GM23248 (cell line): Measurements from ENCODE around the gene SMARCD3. TPM values are rescaled to one million over a fixed set of nuclear protein-coding genes. Genes with fewer than 3 reads are reported as not detected.

Experiments used
- DNase-seq: peaks from one replicate; pipeline ENCODE4 v3.0.0-alpha.2; 2015
- H2AFZ ChIP-seq: fragments of 200-600 bp; sonication (generic); 2 replicates; pipeline ENCODE4 v1.6.1; 2016; ENCODE audit warnings: antibody characterized with exemption
- H3F3A ChIP-seq: fragments of 200-600 bp; sonication (generic); 2 replicates; pipeline ENCODE4 v1.6.1; 2016; ENCODE audit warnings: mild to moderate bottlenecking, antibody characterized with exemption, mixed run types; ENCODE audit not compliant: insufficient read depth
- H3K27ac ChIP-seq: fragments of 200-600 bp; sonication (generic); 2 replicates; pipeline ENCODE4 v1.5.1; 2016; ENCODE audit warnings: mild to moderate bottlenecking
- H3K27me3 ChIP-seq: fragments of 200-600 bp; sonication (generic); replicated peaks from 2 replicates; pipeline ENCODE4 v1.6.1; 2016; ENCODE audit warnings: mild to moderate bottlenecking; ENCODE audit not compliant: insufficient read depth
- H3K36me3 ChIP-seq: fragments of 200-600 bp; sonication (generic); 2 replicates; pipeline ENCODE4 v1.6.1; 2016; ENCODE audit warnings: low read depth, mild to moderate bottlenecking
- H3K4me1 ChIP-seq: fragments of 200-600 bp; sonication (generic); 2 replicates; pipeline ENCODE4 v1.6.1; 2016; ENCODE audit warnings: mild to moderate bottlenecking; ENCODE audit not compliant: insufficient read depth
- H3K4me2 ChIP-seq: fragments of 200-600 bp; sonication (generic); one replicate; pipeline ENCODE4 v1.6.1; 2016; ENCODE audit warnings: mild to moderate bottlenecking; ENCODE audit not compliant: unreplicated experiment
- H3K4me3 ChIP-seq: fragments of 200-600 bp; sonication (generic); 2 replicates; pipeline ENCODE4 v1.5.1; 2016; ENCODE audit warnings: mild to moderate bottlenecking
- H3K79me2 ChIP-seq: fragments of 200-600 bp; sonication (generic); 2 replicates; pipeline ENCODE4 v1.6.1; 2016; ENCODE audit warnings: mild to moderate bottlenecking; ENCODE audit not compliant: insufficient read depth
- H3K9ac ChIP-seq: fragments of 200-600 bp; sonication (generic); 2 replicates; pipeline ENCODE4 v1.6.1; 2016; ENCODE audit warnings: mild to moderate bottlenecking
- H3K9me2 ChIP-seq: fragments of 200-600 bp; sonication (generic); 2 replicates; pipeline ENCODE4 v1.6.1; 2016; ENCODE audit warnings: mixed run types, mild to moderate bottlenecking, moderate library complexity; ENCODE audit not compliant: insufficient read depth
- H3K9me3 ChIP-seq: fragments of 200-600 bp; sonication (generic); one replicate; pipeline ENCODE4 v1.6.1; 2017; ENCODE audit warnings: low read depth
- H4K20me1 ChIP-seq: fragments of 200-600 bp; sonication (generic); 2 replicates; pipeline ENCODE4 v1.6.0; 2016; ENCODE audit not compliant: insufficient read depth
- EZH2 ChIP-seq: fragments of 200-600 bp; sonication (generic); IDR thresholded peaks from 2 replicates; pipeline ENCODE4 v1.6.1; 2018; ENCODE audit warnings: antibody characterized with exemption, mild to moderate bottlenecking; ENCODE audit not compliant: insufficient read depth, poor library complexity, severe bottlenecking
- EZH2phosphoT487 ChIP-seq: fragments of 200-600 bp; sonication (generic); IDR thresholded peaks from 2 replicates; pipeline ENCODE4 v1.6.1; 2018; ENCODE audit warnings: antibody characterized with exemption, moderate library complexity, mild to moderate bottlenecking, low read depth; ENCODE audit not compliant: insufficient read depth
- WGBS, 2 experiments: methylation state at CpG; one replicate each; pipeline ENCODE4 v1.1.6; 2015 to 2017; ENCODE audit warnings: low lambda C conversion rate in 2 of 2, low coverage in 1 of 2; ENCODE audit errors: missing lambda C conversion rate in 2 of 2; 5-methylcytosine and 5-hydroxymethylcytosine counted together
- in situ Hi-C: fragments of 300-500 bp; cut with MboI; formaldehyde crosslinking; loops from 2 replicates; pipeline ENCODE4 v1.15.0; 2020
- polyA plus RNA-seq: library from polyadenylated mRNA; unstranded; fragments of >200 nt; fragmentation: Nextera tagmentation; extraction: Ambion mirVana; gene quantifications from 2 replicates; pipeline ENCODE4 v1.2.1, GENCODE V29; 2016
- total RNA-seq: library from RNA; depleted of rRNA; stranded (reverse); fragments of >200 nt; shearing (Covaris generic); gene quantifications from 2 replicates; pipeline ENCODE4 v1.2.3, GENCODE V29; 2014

SMARCD3 gene
- total and polyA plus RNA-seq, 2 experiments from 2014 or later, result 22.4 to 32.2 TPM

GRCh38 chr7:151202836-151203235 lies 45.7 kb downstream of the SMARCD3 start:
- no peaks in the 10 kb centered on the region for H3K9me2 ChIP-seq
- H4K20me1 ChIP-seq, result no peaks in the 10 kb centered on the region
- no peak overlapping the region for H2AFZ ChIP-seq
- H3K9ac ChIP-seq, result no peak overlapping the region
- H3K27ac ChIP-seq, result no peak overlapping the region
- WGBS, 2 experiments, result 87 to 90% methylated on average over 9 of the region's 9 CpGs
- no peaks in the 10 kb centered on the region for H3K79me2 ChIP-seq
- no peaks in the 10 kb centered on the region for H3F3A ChIP-seq
- H3K36me3 ChIP-seq, result no peaks in the 10 kb centered on the region
- in situ Hi-C loops, result no loop called here
- H3K4me1 ChIP-seq, result no peaks in the 10 kb centered on the region
- TF ChIP-seq EZH2 (no peak), EZH2phosphoT487 (no peak)
- H3K9me3 ChIP-seq, result no peaks in the 10 kb centered on the region
- no peak for DNase-seq
- no peak overlapping the region for H3K4me2 ChIP-seq
- H3K27me3 ChIP-seq, result peaks cover 31% of the 10 kb centered on the region
- H3K4me3 ChIP-seq, result no peak overlapping the region

DNA sequence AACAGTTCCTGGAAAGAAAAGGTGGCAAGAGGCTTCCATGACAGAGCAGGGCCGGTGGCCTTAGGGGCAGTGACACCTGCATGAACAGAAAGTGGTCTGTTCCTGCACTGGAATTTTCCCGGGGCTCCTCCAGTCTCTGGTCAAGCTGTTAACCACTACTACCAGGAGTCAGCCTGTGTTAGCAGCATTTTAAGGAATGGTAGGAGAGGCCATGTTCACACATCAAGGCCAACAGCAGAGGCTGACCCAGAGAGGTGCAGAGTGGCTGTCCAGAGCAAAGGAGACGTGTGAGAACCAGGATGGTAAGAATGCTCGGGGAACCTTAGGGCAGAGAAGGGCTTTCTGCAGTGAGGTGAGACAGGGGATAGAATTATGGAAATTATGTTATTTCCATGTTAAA lies 46.7 kb downstream of the SMARCD3 start:
- Histone ChIP-seq H3K4me3 (no peak overlapping the region), H3F3A (no peaks in the 10 kb centered on the region), H3K9me2 (no peaks in the 10 kb centered on the region), H3K9me3 (no peaks in the 10 kb centered on the region), H3K79me2 (no peaks in the 10 kb centered on the region), H2AFZ (no peak overlapping the region), H3K27me3 (peaks cover 36% of the 10 kb centered on the region), H3K27ac (no peak overlapping the region), H4K20me1 (no peaks in the 10 kb centered on the region), H3K4me2 (no peak overlapping the region), H3K4me1 (no peaks in the 10 kb centered on the region), H3K36me3 (no peaks in the 10 kb centered on the region), H3K9ac (no peak overlapping the region)
- TF ChIP-seq EZH2 (no peak), EZH2phosphoT487 (no peak)
- in situ Hi-C loops, result no loop called here
- WGBS, 2 experiments, result 63 to 69% methylated on average over 3 to 4 of the region's 4 CpGs
- no peak for DNase-seq

GRCh38 chr7:151201344-151201743 lies 47.1 kb downstream of the SMARCD3 start:
- H3K4me1 ChIP-seq, result no peaks in the 10 kb centered on the region
- in situ Hi-C loops, result no loop called here
- H3K27ac ChIP-seq, result no peak overlapping the region
- no peaks in the 10 kb centered on the region for H3F3A ChIP-seq
- no peak overlapping the region for H2AFZ ChIP-seq
- H3K79me2 ChIP-seq, result no peaks in the 10 kb centered on the region
- H3K36me3 ChIP-seq, result no peaks in the 10 kb centered on the region
- H3K27me3 ChIP-seq, result peaks cover 40% of the 10 kb centered on the region
- H3K4me3 ChIP-seq, result no peak overlapping the region
- no peaks in the 10 kb centered on the region for H4K20me1 ChIP-seq
- WGBS, 2 experiments, result 35 to 41% methylated on average over 3 of the region's 3 CpGs
- no peak overlapping the region for H3K4me2 ChIP-seq
- no peaks in the 10 kb centered on the region for H3K9me2 ChIP-seq
- TF ChIP-seq EZH2phosphoT487, result no peak
- TF ChIP-seq EZH2, result no peak
- no peaks in the 10 kb centered on the region for H3K9me3 ChIP-seq
- DNase-seq, result no peak
- no peak overlapping the region for H3K9ac ChIP-seq

DNA sequence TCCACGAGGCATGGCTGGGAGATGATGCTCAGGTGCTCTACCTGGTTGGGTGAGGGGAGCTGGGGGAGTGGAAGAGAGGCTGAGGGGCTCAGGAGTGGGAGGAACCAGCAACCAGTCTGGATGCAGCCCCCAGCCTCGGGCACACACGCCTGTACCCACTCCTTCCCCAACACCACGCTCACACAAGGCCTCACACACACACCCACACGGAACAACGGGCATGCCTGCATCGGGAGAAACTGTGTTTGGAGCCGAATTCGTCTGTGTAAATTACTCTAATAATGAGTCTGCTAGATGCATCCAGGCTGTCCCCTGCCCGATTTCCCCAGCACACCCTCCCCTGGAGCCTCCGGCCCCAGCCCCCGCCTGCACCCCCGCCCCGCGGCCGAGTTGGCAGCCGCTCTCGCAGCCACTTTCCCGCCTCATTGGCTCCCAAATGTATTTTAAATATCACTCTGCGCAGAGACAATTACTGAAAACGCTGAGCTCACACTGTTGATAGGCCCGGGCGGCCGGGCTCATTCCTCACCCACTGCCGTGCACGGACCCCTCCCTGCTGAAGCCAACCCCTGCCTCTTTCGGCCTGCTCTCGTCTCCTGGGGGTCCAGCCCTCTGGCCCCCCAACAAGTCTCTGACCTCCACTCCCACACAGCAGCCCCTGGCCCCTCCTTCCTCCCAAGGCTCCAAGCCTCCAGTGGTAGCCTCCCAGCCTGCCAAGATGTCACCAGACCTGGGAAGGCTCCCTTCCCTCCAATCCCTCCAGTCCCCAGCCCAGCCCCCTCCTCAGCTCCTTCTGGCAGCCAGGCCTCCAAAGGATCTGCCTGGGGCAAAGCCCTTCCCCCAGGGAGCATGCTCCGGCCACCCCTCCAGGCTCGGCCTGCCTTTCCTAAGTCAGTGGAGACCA lies 49.3 kb downstream of the SMARCD3 start:
- no peak overlapping the region for H3K9ac ChIP-seq
- H3K9me2 ChIP-seq, result no peaks in the 10 kb centered on the region
- no peak overlapping the region for H3K27ac ChIP-seq
- in situ Hi-C loops, result no loop called here
- peaks cover 44% of the 10 kb centered on the region for H3K27me3 ChIP-seq
- no peak overlapping the region for H3K4me2 ChIP-seq
- no peaks in the 10 kb centered on the region for H3K9me3 ChIP-seq
- no peaks in the 10 kb centered on the region for H3K36me3 ChIP-seq
- TF ChIP-seq EZH2, result no peak
- no peak for TF ChIP-seq EZH2phosphoT487
- H3K4me3 ChIP-seq, result no peak overlapping the region
- no peaks in the 10 kb centered on the region for H3F3A ChIP-seq
- no peaks in the 10 kb centered on the region for H3K4me1 ChIP-seq
- no peaks in the 10 kb centered on the region for H4K20me1 ChIP-seq
- no peak overlapping the region for H2AFZ ChIP-seq
- WGBS, 2 experiments, result 18 to 23% methylated on average over 19 to 30 of the region's 30 CpGs
- H3K79me2 ChIP-seq, result no peaks in the 10 kb centered on the region
- DNase-seq, result no peak
